Left lung (tissue), 14 donors: ENCODE results near the gene SYP. TPM values are rescaled to one million over a fixed set of nuclear protein-coding genes. Genes with fewer than 3 reads are reported as not detected.

Source experiments
- ATAC-seq: fragments of 200-7000 bp; cut with Tn5 transposase; one replicate; pipeline ENCODE4 v1.9.1; 2020; ENCODE audit warnings: moderate library complexity
- DNase-seq, 4 donors: peaks; one replicate each; pipeline ENCODE4 v3.0.0-alpha.2; 2013 to 2020
- H3K27ac ChIP-seq, 2 donors: fragments of 200-600 bp; sonication (generic) in 1 of 2; one replicate each; pipeline versions ENCODE4 v1.5.0 to v1.8.0; 2020 to 2021
- H3K27me3 ChIP-seq, 2 donors: fragments of 200-600 bp; sonication (generic) in 1 of 2; one replicate each; pipeline versions ENCODE4 v1.5.0 to v1.8.0; 2020 to 2021
- H3K36me3 ChIP-seq, 2 donors: fragments of 200-600 bp; sonication (generic) in 1 of 2; one replicate each; pipeline versions ENCODE4 v1.5.0 to v1.8.0; 2020 to 2021
- H3K4me1 ChIP-seq, 2 donors: fragments of 200-600 bp; one replicate each; pipeline ENCODE4 v1.8.0; 2021
- H3K4me3 ChIP-seq, 2 donors: fragments of 200-600 bp; sonication (generic) in 1 of 2; one replicate each; pipeline versions ENCODE4 v1.5.0 to v1.8.0; 2020 to 2021; ENCODE audit warnings: mild to moderate bottlenecking in 1 of 2
- H3K9me3 ChIP-seq, 2 donors: fragments of 200-600 bp; sonication (generic) in 1 of 2; one replicate each; pipeline versions ENCODE4 v1.5.0 to v1.8.0; 2020 to 2021
- intact Hi-C, 2 donors: fragments of 100-400 bp; cut with DNase I; formaldehyde crosslinking; loops; one replicate each; pipeline versions ENCODE4 v1.11.2 to v1.14.2; 2022
- long read RNA-seq, 12 donors: library from polyadenylated mRNA in 2 of 12; unstranded in 2 of 12; transcript quantifications; one replicate each; pipeline ENCODE4 v2.0.0 and lab custom pipeline, GENCODE V29; 2019 to 2026
- polyA plus RNA-seq, 6 donors: library from polyadenylated mRNA; unstranded; fragments of 120-200 nt; gene quantifications; one replicate each; pipeline ENCODE4 v1.2.1, GENCODE V29; 2013; ENCODE audit not compliant: insufficient read length in 6 of 6
- total RNA-seq, 2 donors: library from RNA; stranded (reverse); fragmentation: NEBNext Ultra II Directional; extraction: Animal tissue kit (Norgen Biotek cat#: 25700); gene quantifications; one replicate each; pipeline ENCODE4 v1.2.1, GENCODE V29; 2021
- TF ChIP-seq, protein P1 (sequence below), 2 donors: fragments of 200-600 bp; sonication (generic) in 1 of 2; IDR thresholded peaks; one replicate each; pipeline versions ENCODE4 v1.5.0 to v1.8.0; 2021; ENCODE audit warnings: antibody characterized with exemption in 2 of 2
- donor health status: DM: no; HTN: yes; CAD: no.
- donor health status: DM: no; HTN: no; CAD: no.

Gene SYP
- total RNA-seq (1 to 10 TPM; 2.1 to 3.0 TPM), polyA plus RNA-seq (1 to 10 TPM; 2.7 to 4.2 (median 3.1) TPM)
- long read RNA-seq, donor 1, partial matches to known transcripts, result 0 of 1 reads
- long read RNA-seq, donor 1, other reads (novel, unspliced or antisense), result 0 of 1 reads
- long read RNA-seq, donor 2, result 0 reads
- long read RNA-seq, donor 3, result 0 reads
- long read RNA-seq, donor 4, partial matches to known transcripts, result 0 of 1 reads
- long read RNA-seq, donor 4, other reads (novel, unspliced or antisense), result 0 of 1 reads
- long read RNA-seq, donor 5, partial matches to known transcripts, result 0 of 1 reads
- long read RNA-seq, donor 5, other reads (novel, unspliced or antisense), result 0 of 1 reads
- long read RNA-seq, donor 6, partial matches to known transcripts, result 0 of 1 reads
- long read RNA-seq, donor 6, other reads (novel, unspliced or antisense), result 0 of 1 reads
- long read RNA-seq, donor 7, result 0 reads
- long read RNA-seq, donor 8, result 0 reads
- long read RNA-seq, donor 9, result 0 reads
- long read RNA-seq, donor 10, result 0 reads
- long read RNA-seq, donor 11, transcript SYP-201 (7 exons, 2,498 nt), result major isoform, 32 of 215 reads
- long read RNA-seq, donor 11, transcript SYP-207 (6 exons, 1,850 nt), result minor isoform, 8 of 215 reads
- long read RNA-seq, donor 11, partial matches to known transcripts, result 166 of 215 reads
- long read RNA-seq, donor 11, other reads (novel, unspliced or antisense), result 0 of 215 reads
- long read RNA-seq, donor 12, result 0 reads

DNA sequence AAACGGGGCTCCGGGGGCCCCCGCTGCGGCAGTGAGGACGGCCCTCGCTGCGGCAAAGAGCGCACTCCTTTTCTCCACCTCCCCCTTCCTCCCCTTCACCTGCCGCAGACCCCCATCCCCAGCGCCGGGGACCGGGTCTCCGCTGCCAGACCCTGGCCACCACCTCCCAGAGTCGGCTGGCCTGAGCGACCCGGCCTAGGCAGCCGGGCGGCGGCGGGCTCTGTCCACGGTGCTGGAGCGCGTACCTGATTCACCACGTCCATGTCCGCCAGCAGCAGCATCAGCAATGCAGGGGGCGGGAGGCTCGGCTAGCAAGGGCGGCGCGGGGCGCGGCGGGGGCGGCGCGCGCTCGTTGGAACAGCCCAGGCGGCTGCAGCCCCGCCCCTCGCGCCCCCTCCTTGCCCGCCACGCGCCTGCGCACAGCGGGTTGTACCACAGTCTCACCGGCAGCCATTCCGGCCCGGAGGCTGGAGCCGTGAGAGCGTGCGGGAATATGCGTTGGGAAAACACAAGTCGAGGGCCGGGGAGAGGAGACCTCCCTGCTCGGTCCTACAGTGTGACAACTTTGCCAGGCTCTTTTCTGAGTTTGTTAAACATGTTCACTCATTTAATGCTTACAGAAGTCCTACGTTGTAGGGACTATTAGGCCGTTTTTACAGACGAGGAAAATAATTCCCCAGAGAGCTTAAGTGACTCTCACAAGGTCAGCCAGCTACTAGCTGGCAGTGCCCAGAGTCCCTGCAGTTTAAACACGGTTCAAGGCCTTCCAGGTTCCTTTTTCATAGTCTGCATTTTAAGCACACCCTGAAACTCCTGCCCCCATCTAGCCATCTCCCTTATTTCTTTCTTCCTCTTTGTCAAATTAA is at the start of gene SYP:
SYP (minus strand) TSS at position 288 of the 866 bp plus-strand sequence; CDS start at position 281, 7 bp downstream.
- Histone ChIP-seq H3K4me1 (no peaks in the 10 kb centered on the region), H3K9me3 (no peaks in the 10 kb centered on the region), H3K36me3 (no peaks in the 10 kb centered on the region), H3K27ac (peak within 1 kb of the TSS in 1 of 2 donors; percentile 37), H3K4me3 (peak within 1 kb of the TSS in 1 of 2 donors; percentile 26), H3K27me3 (no peaks in the 10 kb centered on the region)
- peak; percentile 95 for ATAC-seq
- peak; percentile 69 to 93 (median 88) for DNase-seq
- intact Hi-C loops, result no loop called here
- TF ChIP-seq, protein P1, sequence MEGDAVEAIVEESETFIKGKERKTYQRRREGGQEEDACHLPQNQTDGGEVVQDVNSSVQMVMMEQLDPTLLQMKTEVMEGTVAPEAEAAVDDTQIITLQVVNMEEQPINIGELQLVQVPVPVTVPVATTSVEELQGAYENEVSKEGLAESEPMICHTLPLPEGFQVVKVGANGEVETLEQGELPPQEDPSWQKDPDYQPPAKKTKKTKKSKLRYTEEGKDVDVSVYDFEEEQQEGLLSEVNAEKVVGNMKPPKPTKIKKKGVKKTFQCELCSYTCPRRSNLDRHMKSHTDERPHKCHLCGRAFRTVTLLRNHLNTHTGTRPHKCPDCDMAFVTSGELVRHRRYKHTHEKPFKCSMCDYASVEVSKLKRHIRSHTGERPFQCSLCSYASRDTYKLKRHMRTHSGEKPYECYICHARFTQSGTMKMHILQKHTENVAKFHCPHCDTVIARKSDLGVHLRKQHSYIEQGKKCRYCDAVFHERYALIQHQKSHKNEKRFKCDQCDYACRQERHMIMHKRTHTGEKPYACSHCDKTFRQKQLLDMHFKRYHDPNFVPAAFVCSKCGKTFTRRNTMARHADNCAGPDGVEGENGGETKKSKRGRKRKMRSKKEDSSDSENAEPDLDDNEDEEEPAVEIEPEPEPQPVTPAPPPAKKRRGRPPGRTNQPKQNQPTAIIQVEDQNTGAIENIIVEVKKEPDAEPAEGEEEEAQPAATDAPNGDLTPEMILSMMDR (IDR thresholded peaks at IDR 0.05), result no peak

DNA sequence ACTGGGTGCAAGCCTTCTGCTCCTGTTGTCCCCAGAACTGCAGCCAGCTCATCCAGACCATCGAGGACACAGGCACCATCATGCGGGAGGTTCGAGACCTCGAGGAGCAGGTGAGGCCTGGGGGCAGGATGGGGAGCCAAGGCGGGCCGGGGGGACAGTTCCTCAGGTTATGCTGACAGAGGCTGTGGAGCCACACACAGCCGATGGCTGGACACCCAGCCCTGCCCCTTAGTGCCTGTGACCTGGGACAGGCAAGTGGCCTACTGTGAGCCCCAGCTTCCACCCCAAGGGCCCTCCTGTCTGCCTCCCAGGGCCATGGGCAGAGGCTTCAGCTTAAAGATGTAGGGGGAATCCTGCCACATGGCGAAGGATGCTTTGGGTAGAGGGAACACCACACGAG is 49.6 kb upstream of the SYP start:
- Histone ChIP-seq H3K4me1 (no peaks in the 10 kb centered on the region), H3K9me3 (no peaks in the 10 kb centered on the region), H3K36me3 (peaks cover 0 to 56% of the 10 kb centered on the region in 2 donors), H3K4me3 (no peak overlapping the region), H3K27me3 (no peaks in the 10 kb centered on the region), H3K27ac (no peak overlapping the region)
- intact Hi-C loops, result no loop called here
- ATAC-seq (no peak), DNase-seq (no peak)
- TF ChIP-seq, protein P1 (IDR thresholded peaks at IDR 0.05), result no peak

DNA sequence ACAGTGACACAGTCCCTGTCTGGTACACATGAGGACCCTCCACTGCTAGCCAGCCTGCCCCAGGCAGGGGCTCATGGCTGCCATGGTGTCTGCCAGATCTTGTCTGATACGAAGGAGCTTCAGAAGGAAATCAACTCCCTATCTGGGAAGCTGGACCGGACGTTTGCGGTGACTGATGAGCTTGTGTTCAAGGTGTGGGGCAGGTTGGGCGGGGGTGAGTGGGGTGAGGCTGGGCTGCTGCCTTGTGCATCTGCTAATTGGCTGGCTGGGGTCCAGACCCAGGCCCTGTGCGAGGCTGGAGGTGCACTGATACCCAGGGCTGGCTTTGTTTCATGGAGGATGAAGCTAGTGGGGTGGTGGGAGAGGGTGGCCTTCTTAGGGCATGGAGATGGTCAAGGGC is 49.1 kb upstream of the SYP start:
- no peaks in the 10 kb centered on the region for H3K9me3 ChIP-seq
- H3K4me3 ChIP-seq, result no peak overlapping the region
- intact Hi-C loops, result no loop called here
- no peak for ATAC-seq
- TF ChIP-seq, protein P1 (IDR thresholded peaks at IDR 0.05), result no peak
- H3K27ac ChIP-seq, result no peak overlapping the region
- H3K36me3 ChIP-seq, result peaks cover 0 to 62% of the 10 kb centered on the region in 2 donors
- DNase-seq, result no peak
- H3K4me1 ChIP-seq, result no peaks in the 10 kb centered on the region
- no peaks in the 10 kb centered on the region for H3K27me3 ChIP-seq

DNA sequence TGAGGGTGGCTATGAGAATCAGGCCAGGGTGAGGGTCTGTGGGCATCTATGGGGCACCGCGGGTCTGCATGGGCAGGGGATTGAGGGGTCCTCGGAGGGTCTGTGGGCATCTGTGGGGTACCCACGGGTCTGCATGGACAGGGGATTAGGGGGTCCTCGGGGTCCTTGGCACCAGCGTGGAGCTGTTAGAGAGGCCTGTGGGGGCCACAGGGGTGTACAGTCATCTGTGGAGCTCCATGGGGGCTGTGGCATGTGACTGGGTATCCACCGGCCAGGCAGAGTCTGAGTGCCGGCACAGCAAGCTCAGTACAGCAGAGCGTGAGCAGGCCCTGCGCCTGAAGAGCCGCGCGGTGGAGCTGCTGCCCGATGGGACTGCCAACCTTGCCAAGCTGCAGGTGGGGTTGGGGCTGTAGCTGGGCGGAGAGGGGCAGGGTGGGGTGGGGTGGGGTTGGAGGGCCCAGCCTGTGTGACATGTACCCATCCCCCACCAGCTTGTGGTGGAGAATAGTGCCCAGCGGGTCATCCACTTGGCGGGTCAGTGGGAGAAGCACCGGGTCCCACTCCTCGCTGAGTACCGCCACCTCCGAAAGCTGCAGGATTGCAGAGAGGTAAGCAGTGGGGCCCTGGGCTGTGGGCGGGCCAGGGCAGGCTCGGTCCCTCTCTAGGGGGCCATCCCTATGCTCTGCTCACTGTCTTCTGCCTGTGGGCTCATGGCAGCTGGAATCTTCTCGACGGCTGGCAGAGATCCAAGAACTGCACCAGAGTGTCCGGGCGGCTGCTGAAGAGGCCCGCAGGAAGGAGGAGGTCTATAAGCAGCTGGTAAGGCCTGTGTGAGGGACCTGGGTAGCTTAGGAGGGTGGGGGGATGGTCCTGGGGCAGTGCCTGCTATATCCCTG is 48.2 kb upstream of the SYP start:
- no peak for DNase-seq
- no peaks in the 10 kb centered on the region for H3K9me3 ChIP-seq
- no peak for ATAC-seq
- intact Hi-C loops, result no loop called here
- no peaks in the 10 kb centered on the region for H3K27me3 ChIP-seq
- H3K36me3 ChIP-seq, result peaks cover 0 to 71% of the 10 kb centered on the region in 2 donors
- TF ChIP-seq, protein P1 (IDR thresholded peaks at IDR 0.05), result no peak
- H3K4me3 ChIP-seq, result no peak overlapping the region
- H3K4me1 ChIP-seq, result no peaks in the 10 kb centered on the region
- H3K27ac ChIP-seq, result no peak overlapping the region
